Keratinocyte (primary cell): ENCODE measurements around the gene FRMPD4. TPM values are rescaled to one million over a fixed set of nuclear protein-coding genes. Genes with fewer than 3 reads are reported as not detected.

Source experiments
- DNase-seq: peaks from one replicate; pipeline ENCODE4 v3.0.0-alpha.2; 2011; ENCODE audit warnings: low read depth, missing footprints, low spot score
- FAIRE-seq: peaks from 2 replicates; lab custom pipeline; 2011; peaks lifted over from hg19 to GRCh38; lab: Jason Lieb, UNC
- H2AFZ ChIP-seq: 2 replicates; pipeline ENCODE4 v1.6.0; 2012; ENCODE audit warnings: low read length, control low read depth, inconsistent platforms; ENCODE audit not compliant: control insufficient read depth
- H3K27ac ChIP-seq: 2 replicates; pipeline ENCODE4 v1.5.1; 2011; ENCODE audit warnings: low read length; ENCODE audit not compliant: control insufficient read depth, insufficient read depth
- H3K27me3 ChIP-seq: 3 replicates; pipeline ENCODE4 v1.6.0; 2011; ENCODE audit warnings: low read length; ENCODE audit not compliant: control insufficient read depth, insufficient read depth; ENCODE audit errors: extremely low read depth
- H3K36me3 ChIP-seq, 2 experiments: 2 replicates in 1 of 2; 3 replicates in 1 of 2; pipeline ENCODE4 v1.5.1; 2011; ENCODE audit warnings: low read length in 2 of 2, mild to moderate bottlenecking in 1 of 2; ENCODE audit not compliant: control insufficient read depth in 2 of 2, insufficient read depth in 2 of 2; ENCODE audit errors: extremely low read depth in 1 of 2
- H3K4me1 ChIP-seq: 3 replicates; pipeline ENCODE4 v1.5.1; 2011; ENCODE audit warnings: low read length; ENCODE audit not compliant: control insufficient read depth, insufficient read depth; ENCODE audit errors: extremely low read depth
- H3K4me2 ChIP-seq: 3 replicates; pipeline ENCODE4 v1.6.0; 2011; ENCODE audit warnings: low read depth, low read length; ENCODE audit not compliant: control insufficient read depth, insufficient read depth; ENCODE audit errors: extremely low read depth
- H3K4me3 ChIP-seq, 3 experiments: fragments of 200-600 bp in 1 of 3; sonication (generic) in 1 of 3; 2 replicates in 2 of 3; 3 replicates in 1 of 3; pipeline ENCODE4 v1.5.1; 2011 to 2016; ENCODE audit warnings: low read length in 3 of 3, mild to moderate bottlenecking in 3 of 3, control low read depth in 2 of 3, inconsistent platforms in 1 of 3, low read depth in 1 of 3, mixed read lengths in 1 of 3, mixed run types in 1 of 3, moderate library complexity in 1 of 3; ENCODE audit not compliant: control insufficient read depth in 2 of 3, insufficient read depth in 2 of 3; ENCODE audit errors: extremely low read depth in 1 of 3
- H3K79me2 ChIP-seq: 2 replicates; pipeline ENCODE4 v1.6.0; 2012; ENCODE audit warnings: low read length; ENCODE audit not compliant: control insufficient read depth, insufficient read depth
- H3K9ac ChIP-seq: 3 replicates; pipeline ENCODE4 v1.6.0; 2011; ENCODE audit warnings: low read length; ENCODE audit not compliant: control insufficient read depth, insufficient read depth; ENCODE audit errors: extremely low read depth
- H3K9me1 ChIP-seq: 3 replicates; pipeline ENCODE4 v1.6.0; 2011; ENCODE audit warnings: low read length; ENCODE audit not compliant: control insufficient read depth, insufficient read depth; ENCODE audit errors: extremely low read depth
- H3K9me3 ChIP-seq: 2 replicates; pipeline ENCODE4 v1.5.1; 2012; ENCODE audit warnings: low read depth, low read length; ENCODE audit not compliant: control insufficient read depth
- H4K20me1 ChIP-seq: 3 replicates; pipeline ENCODE4 v1.6.0; 2011; ENCODE audit warnings: low read length; ENCODE audit not compliant: control insufficient read depth, insufficient read depth; ENCODE audit errors: extremely low read depth
- EZH2 ChIP-seq: IDR thresholded peaks from one replicate; pipeline ENCODE4 v1.6.1; 2012; ENCODE audit warnings: inconsistent platforms, mild to moderate bottlenecking, low read length, moderate library complexity
- dilution Hi-C: fragments of 300-500 bp; cut with MboI; formaldehyde crosslinking; loops from one replicate; pipeline ENCODE4 v1.7.0; 2020; ENCODE audit warnings: low sequenced_read_pairs; ENCODE audit not compliant: extremely low pct_ligation_motif_present
- polyA plus RNA-seq, 5 experiments: library from polyadenylated mRNA; depleted of rRNA in 3 of 5; stranded (reverse) in 3 of 5; stranded (forward) in 1 of 5; unstranded in 1 of 5; fragments of >200 nt; gene quantifications; 1 replicate in 1 of 5; 2 replicates in 3 of 5; 3 replicates in 1 of 5; pipeline versions ENCODE4 v1.2.1 to v1.2.3, GENCODE V29; 2011 to 2012; ENCODE audit warnings: missing spikeins in 2 of 5, low read depth in 1 of 5, low replicate concordance in 1 of 5
- small RNA-seq, 3 experiments: library from RNA; depleted of rRNA; stranded (forward); fragments of <200 nt; gene quantifications; one replicate each; pipeline ENCODE3, GENCODE V24; 2012; ENCODE audit warnings: low read depth in 3 of 3, low replicate concordance in 1 of 3; ENCODE audit not compliant: insufficient read length in 3 of 3
- TF ChIP-seq, protein P1 (sequence below), 3 experiments: IDR thresholded peaks in 1 of 3; conservative IDR thresholded peaks in 1 of 3; optimal IDR thresholded peaks in 1 of 3; 2 replicates in 2 of 3; 3 replicates in 1 of 3; pipeline versions ENCODE3 to v1.5.1; 2011; ENCODE audit warnings: low read length in 3 of 3, mild to moderate bottlenecking in 3 of 3, moderate library complexity in 2 of 3, control low read depth in 1 of 3, inconsistent platforms in 1 of 3; ENCODE audit not compliant: insufficient read depth in 2 of 3; ENCODE audit errors: extremely low read depth in 1 of 3

FRMPD4 gene
- polyA plus RNA-seq, 1 donor (not counting 4 experiments of a cell fraction or from before 2014, with no cell fraction given) = 0.05 TPM

DNA sequence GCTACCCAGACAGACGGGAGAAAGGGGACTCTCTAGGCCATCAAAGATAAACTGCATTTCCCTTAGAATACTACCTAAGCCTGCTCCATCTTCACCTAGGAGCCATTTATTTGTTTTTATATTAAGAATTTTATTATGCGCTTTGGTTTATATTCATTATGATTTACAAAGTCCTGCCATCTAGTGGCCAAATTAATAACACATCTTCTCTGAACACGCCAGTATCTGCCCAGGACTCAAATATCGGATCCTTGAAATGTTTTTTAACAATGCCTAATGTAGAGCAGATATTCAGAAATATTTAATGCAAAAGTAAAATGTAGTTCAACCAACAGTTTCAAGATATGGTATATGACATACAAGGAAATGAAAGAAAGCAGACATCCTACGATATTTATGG lies 632.2 kb downstream of the FRMPD4 start:
- DNase-seq (no peak), FAIRE-seq (no peak)
- TF ChIP-seq, protein P1, sequence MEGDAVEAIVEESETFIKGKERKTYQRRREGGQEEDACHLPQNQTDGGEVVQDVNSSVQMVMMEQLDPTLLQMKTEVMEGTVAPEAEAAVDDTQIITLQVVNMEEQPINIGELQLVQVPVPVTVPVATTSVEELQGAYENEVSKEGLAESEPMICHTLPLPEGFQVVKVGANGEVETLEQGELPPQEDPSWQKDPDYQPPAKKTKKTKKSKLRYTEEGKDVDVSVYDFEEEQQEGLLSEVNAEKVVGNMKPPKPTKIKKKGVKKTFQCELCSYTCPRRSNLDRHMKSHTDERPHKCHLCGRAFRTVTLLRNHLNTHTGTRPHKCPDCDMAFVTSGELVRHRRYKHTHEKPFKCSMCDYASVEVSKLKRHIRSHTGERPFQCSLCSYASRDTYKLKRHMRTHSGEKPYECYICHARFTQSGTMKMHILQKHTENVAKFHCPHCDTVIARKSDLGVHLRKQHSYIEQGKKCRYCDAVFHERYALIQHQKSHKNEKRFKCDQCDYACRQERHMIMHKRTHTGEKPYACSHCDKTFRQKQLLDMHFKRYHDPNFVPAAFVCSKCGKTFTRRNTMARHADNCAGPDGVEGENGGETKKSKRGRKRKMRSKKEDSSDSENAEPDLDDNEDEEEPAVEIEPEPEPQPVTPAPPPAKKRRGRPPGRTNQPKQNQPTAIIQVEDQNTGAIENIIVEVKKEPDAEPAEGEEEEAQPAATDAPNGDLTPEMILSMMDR (optimal IDR thresholded peaks at IDR 0.05 in 1 of 3, IDR thresholded peaks at IDR 0.05 in 1 of 3, conservative IDR thresholded peaks at IDR 0.05 in 1 of 3; ENCODE audit: extremely low read depth in 1 of 3, insufficient read depth in 2 of 3, low read length in 3 of 3) = peak in 2 of 3 experiments; percentile 11 to 33
- no peak for TF ChIP-seq EZH2
- no peak overlapping the region for H2AFZ ChIP-seq
- H3K4me2 ChIP-seq = no peak overlapping the region
- H3K79me2 ChIP-seq = no peaks in the 10 kb centered on the region
- no peaks in the 10 kb centered on the region for H3K27me3 ChIP-seq
- no peaks in the 10 kb centered on the region for H3K9me1 ChIP-seq
- H3K9me3 ChIP-seq = no peaks in the 10 kb centered on the region
- dilution Hi-C loops = no loop called here
- H4K20me1 ChIP-seq = no peaks in the 10 kb centered on the region
- no peak overlapping the region for H3K9ac ChIP-seq
- H3K36me3 ChIP-seq = no peaks in the 10 kb centered on the region
- H3K4me1 ChIP-seq = no peaks in the 10 kb centered on the region
- no peak overlapping the region for H3K27ac ChIP-seq
- H3K4me3 ChIP-seq = no peak overlapping the region

DNA sequence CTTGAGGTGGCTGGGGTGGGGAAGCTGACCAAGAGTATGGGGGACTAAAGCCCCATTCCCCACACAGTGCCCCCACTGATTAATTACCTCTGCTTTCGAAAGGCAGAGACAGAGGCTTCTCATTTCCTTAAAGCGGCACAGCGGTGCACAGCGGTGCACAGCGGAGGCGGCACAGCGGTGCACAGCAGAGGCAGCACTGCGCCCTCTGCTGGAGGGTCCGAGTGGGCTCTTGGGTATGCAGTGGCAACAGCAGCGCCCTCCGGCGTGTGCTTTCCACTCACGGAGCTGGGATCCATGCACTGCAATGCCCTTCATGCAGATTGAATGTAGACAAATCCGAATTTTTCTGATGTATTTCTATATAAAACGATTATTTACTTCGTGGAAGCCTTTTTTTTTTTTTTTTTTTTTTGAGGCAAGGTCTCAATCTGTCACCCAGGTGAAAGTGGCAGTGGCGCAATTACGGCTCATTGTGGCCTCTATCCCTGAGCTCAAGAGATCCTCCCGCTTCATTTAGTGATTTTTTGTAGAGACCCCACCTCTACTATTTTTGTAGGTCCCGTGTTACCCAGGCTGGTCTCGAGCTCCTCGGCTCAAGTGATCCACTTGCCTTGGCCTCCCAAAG lies 633.3 kb downstream of the FRMPD4 start:
- DNase-seq = no peak
- no peak overlapping the region for H3K9ac ChIP-seq
- H3K27ac ChIP-seq = no peak overlapping the region
- no peak overlapping the region for H3K4me2 ChIP-seq
- no peaks in the 10 kb centered on the region for H4K20me1 ChIP-seq
- TF ChIP-seq, protein P1 (optimal IDR thresholded peaks at IDR 0.05 in 1 of 3, IDR thresholded peaks at IDR 0.05 in 1 of 3, conservative IDR thresholded peaks at IDR 0.05 in 1 of 3; ENCODE audit: extremely low read depth in 1 of 3, insufficient read depth in 2 of 3, low read length in 3 of 3) = peak; percentile 56 to 87 (median 81)
- TF ChIP-seq EZH2 = no peak
- H3K9me1 ChIP-seq = no peaks in the 10 kb centered on the region
- no peaks in the 10 kb centered on the region for H3K36me3 ChIP-seq
- no peaks in the 10 kb centered on the region for H3K9me3 ChIP-seq
- no peaks in the 10 kb centered on the region for H3K27me3 ChIP-seq
- no peak for FAIRE-seq
- no peak overlapping the region for H3K4me3 ChIP-seq
- dilution Hi-C loops = no loop called here
- no peaks in the 10 kb centered on the region for H3K4me1 ChIP-seq
- H2AFZ ChIP-seq = no peak overlapping the region
- H3K79me2 ChIP-seq = no peaks in the 10 kb centered on the region

Small RNA genes within 50 kb of the gene (small RNA-seq; reads per million reads assigned to genes)
- gene AC119619.1 (0 reads per million in 3 experiments), gene RF00019 (0 reads per million in 3 experiments), gene RN7SKP290 (0 reads per million in 3 experiments)
